BE2C (cell line): ENCODE results near the gene ZNF148.

Experiments used
- DNase-seq: peaks from one replicate; pipeline ENCODE4 v3.0.0-alpha.2; 2020
- H3K27me3 ChIP-seq: fragments of 250-450 bp; sonication (Bioruptor Pico); 2 replicates; pipeline ENCODE4 v1.5.1; 2020; ENCODE audit warnings: mild to moderate bottlenecking
- H3K36me3 ChIP-seq: fragments of 250-450 bp; sonication (Bioruptor Pico); 2 replicates; pipeline ENCODE4 v1.5.1; 2020; ENCODE audit warnings: mild to moderate bottlenecking
- H3K4me1 ChIP-seq: fragments of 250-450 bp; sonication (Bioruptor Pico); 2 replicates; pipeline ENCODE4 v1.5.1; 2020
- H3K4me3 ChIP-seq: 2 replicates; pipeline ENCODE4 v1.5.1; 2011; ENCODE audit warnings: low read depth, low read length
- H3K9me3 ChIP-seq: fragments of 250-450 bp; sonication (Bioruptor Pico); 2 replicates; pipeline ENCODE4 v1.5.1; 2020
- TF ChIP-seq, protein P1 (sequence below): IDR thresholded peaks from 2 replicates; pipeline ENCODE4 v1.5.1; 2012; ENCODE audit warnings: mild to moderate bottlenecking, low read depth, low read length

Gene ZNF148

DNA sequence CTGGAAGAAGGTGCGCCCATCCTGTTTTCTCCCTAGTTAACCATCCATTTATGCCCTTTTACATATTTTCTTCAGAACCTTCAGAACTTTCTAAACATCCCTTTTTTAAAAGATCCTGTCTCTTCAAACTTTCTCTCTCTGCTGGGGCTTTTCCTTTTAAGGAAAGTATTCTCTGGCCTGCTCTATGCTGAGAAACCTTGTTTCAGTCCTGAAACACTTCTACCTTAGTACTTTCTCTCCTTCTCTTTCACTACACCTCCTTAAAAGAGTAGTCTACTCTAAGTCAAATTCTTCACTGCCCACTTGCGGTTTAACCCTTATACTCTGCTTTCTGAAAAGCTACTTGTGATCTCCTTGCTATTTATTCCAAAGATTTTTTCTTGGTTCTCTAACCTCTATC lies 97.0 kb downstream of the ZNF148 start:
- H3K4me1 ChIP-seq: no peaks in the 10 kb centered on the region
- H3K27me3 ChIP-seq: no peaks in the 10 kb centered on the region
- H3K4me3 ChIP-seq: no peak overlapping the region
- TF ChIP-seq, protein P1, sequence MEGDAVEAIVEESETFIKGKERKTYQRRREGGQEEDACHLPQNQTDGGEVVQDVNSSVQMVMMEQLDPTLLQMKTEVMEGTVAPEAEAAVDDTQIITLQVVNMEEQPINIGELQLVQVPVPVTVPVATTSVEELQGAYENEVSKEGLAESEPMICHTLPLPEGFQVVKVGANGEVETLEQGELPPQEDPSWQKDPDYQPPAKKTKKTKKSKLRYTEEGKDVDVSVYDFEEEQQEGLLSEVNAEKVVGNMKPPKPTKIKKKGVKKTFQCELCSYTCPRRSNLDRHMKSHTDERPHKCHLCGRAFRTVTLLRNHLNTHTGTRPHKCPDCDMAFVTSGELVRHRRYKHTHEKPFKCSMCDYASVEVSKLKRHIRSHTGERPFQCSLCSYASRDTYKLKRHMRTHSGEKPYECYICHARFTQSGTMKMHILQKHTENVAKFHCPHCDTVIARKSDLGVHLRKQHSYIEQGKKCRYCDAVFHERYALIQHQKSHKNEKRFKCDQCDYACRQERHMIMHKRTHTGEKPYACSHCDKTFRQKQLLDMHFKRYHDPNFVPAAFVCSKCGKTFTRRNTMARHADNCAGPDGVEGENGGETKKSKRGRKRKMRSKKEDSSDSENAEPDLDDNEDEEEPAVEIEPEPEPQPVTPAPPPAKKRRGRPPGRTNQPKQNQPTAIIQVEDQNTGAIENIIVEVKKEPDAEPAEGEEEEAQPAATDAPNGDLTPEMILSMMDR: no peak
- no peak for DNase-seq
- H3K9me3 ChIP-seq: no peaks in the 10 kb centered on the region
- no peaks in the 10 kb centered on the region; the same call in 1 of the 2 replicates for H3K36me3 ChIP-seq

DNA sequence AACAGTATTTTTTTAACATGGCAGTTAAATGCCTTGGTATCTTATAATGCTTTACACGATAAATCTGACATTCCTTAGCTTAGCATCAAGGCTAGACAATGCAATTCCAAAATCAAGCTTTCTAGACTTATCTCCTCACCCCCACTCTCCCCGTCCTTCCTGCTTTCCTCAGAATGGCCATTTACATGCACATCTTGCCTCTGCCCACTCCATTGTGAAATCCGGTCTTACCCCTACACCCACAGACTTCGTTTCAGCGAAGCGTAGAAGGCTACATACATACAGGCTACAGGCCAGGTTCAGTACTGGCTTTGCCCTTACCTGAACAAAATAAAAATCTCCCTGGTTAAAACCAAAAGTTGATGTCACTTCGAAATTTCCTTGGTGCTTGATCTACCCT lies 104.0 kb downstream of the ZNF148 start:
- no peak for DNase-seq
- H3K27me3 ChIP-seq: no peaks in the 10 kb centered on the region
- no peak overlapping the region for H3K4me3 ChIP-seq
- H3K9me3 ChIP-seq: no peaks in the 10 kb centered on the region
- H3K4me1 ChIP-seq: no peaks in the 10 kb centered on the region
- TF ChIP-seq, protein P1: no peak
- 0 out of 2 replicates have a peak, but pooled peaks cover 7% of the 10 kb centered on the region for H3K36me3 ChIP-seq

DNA sequence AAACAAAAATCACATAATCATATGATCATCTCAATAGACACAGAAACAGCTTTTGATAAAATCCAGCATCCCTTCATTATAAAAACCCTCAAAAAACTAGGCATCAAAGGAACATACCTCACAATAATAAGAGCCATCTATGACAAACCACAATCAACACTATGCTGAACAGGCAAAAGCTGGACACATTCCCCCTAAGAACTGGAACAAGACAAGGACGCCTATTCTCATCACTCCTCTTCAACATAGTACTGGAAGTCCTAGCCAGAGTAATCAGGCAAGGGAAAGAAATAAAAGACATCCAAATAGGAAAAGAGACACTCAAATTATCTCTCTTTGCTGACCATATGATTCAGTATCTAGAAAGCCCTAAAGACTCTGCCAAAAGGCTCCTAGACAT lies 107.7 kb downstream of the ZNF148 start:
- H3K9me3 ChIP-seq: no peaks in the 10 kb centered on the region
- DNase-seq: no peak
- H3K36me3 ChIP-seq: peaks cover 13% of the 10 kb centered on the region; the same call in 1 of the 2 replicates
- no peak overlapping the region for H3K4me3 ChIP-seq
- no peaks in the 10 kb centered on the region; the same call in 1 of the 2 replicates for H3K4me1 ChIP-seq
- no peaks in the 10 kb centered on the region for H3K27me3 ChIP-seq
- TF ChIP-seq, protein P1: no peak

DNA sequence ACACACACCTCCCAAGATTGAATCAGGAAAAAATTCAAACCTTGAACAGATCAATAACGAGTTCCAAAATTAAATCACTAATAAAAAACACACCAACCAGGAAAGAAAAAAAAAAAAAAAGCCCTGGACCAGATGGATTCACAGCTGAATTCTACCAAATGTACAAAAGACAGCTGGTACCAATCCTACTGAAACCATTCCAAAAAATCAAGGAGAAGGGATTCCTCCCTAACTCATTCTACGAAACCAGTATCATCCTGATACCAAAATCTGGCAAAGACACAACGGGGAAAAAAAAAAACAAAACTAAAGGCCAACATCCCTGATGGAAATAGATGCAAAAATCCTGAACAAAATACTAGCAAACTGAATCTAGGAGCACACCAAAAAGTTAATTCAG lies 108.2 kb downstream of the ZNF148 start:
- Histone ChIP-seq H3K4me1 (peaks cover 3% of the 10 kb centered on the region; the same call in 1 of the 2 replicates), H3K4me3 (no peak overlapping the region), H3K27me3 (no peaks in the 10 kb centered on the region), H3K9me3 (no peaks in the 10 kb centered on the region), H3K36me3 (peaks cover 12% of the 10 kb centered on the region; the same call in 1 of the 2 replicates)
- no peak for DNase-seq
- TF ChIP-seq, protein P1: no peak

DNA sequence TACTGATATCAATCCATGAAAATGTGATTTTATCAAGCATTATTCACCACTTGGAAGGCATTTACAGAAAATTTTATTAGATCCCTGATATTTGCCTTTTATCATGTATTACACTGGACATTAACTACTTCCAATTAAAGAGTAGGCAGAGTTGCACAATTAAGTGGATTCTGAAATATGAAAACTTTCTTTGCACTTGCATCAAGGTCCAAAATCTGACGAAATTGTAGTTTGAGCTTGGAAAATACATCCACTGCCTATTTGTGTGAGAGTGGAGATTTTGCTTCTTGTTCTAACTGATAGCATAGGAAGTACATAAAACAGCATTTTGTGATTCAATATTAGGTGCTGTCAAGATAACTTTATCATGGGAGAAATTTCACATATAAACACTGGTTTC lies 113.0 kb downstream of the ZNF148 start:
- no peak for DNase-seq
- peaks cover 16% of the 10 kb centered on the region for H3K4me1 ChIP-seq
- H3K4me3 ChIP-seq: no peak overlapping the region
- H3K27me3 ChIP-seq: no peaks in the 10 kb centered on the region
- peaks cover 6% of the 10 kb centered on the region; the same call in 1 of the 2 replicates for H3K36me3 ChIP-seq
- TF ChIP-seq, protein P1: no peak
- no peaks in the 10 kb centered on the region for H3K9me3 ChIP-seq

DNA sequence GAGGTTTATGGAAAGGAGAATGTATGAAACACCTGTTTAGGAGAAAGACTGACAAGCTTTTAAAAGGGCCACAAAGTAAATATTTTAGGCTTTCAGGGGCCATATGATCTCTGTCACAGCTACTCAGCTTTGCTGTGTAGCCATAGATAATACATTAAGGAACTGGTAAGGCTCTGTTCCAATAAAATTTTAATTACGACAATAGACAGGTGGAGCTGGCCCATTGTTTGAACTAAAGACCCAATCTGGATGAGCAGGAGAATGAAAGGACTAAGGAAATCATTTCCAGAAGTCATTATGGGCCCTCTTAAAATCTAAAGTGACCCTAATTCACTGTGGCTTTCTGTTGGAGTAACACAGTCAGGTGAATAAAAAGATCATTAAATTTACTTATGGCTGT lies 114.1 kb downstream of the ZNF148 start:
- no peaks in the 10 kb centered on the region for H3K27me3 ChIP-seq
- H3K4me1 ChIP-seq: peaks cover 16% of the 10 kb centered on the region
- H3K4me3 ChIP-seq: no peak overlapping the region
- H3K36me3 ChIP-seq: peaks cover 6% of the 10 kb centered on the region; the same call in 1 of the 2 replicates
- H3K9me3 ChIP-seq: no peaks in the 10 kb centered on the region
- TF ChIP-seq, protein P1: no peak
- DNase-seq: no peak
